ENCODE measurements around the gene COQ5.
"Not testable (repeated sequence)": the region's sequence is repeated elsewhere in the genome, so short reads cannot be mapped to it uniquely, and the experiment has no call there.

Gene COQ5

DNA sequence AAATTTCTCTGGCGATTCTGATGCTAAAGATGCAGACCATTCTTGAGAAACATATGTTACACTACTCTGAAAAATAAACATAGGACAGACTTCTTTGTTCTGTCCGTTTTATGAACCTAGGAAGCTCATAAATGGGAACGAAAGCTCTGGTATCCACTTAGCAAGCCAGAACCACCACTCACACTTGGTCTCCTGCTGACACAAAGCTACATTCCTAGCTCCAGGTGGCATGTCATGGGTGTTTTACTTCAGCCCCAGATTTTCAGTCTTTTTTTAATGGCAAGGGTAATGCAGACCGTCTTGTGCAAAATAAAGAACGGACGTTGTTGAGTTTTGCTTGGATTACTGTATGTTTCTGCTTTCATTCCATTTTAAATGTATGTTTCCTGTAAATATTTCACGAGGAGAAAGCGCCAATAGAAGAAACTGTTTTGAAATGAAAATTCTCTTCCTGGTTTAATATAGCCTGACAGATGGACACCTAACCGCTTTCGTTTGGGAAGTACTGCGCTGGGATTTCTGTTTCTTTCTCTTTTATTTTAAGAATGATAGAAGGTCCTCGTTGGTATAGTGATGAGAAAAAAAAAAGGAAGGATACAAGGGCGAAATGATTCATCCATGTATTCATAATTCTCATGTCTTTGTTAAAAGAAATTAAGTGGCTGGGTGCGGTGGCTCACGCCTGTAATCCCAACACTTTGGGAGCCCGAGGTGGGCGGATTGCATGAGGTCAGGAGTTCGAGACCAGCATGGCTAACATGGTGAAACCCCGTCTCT lies 871 bp upstream of the COQ5 start:
- DNase-seq (ENCODE audit: low read depth) = peak; percentile 56

DNA sequence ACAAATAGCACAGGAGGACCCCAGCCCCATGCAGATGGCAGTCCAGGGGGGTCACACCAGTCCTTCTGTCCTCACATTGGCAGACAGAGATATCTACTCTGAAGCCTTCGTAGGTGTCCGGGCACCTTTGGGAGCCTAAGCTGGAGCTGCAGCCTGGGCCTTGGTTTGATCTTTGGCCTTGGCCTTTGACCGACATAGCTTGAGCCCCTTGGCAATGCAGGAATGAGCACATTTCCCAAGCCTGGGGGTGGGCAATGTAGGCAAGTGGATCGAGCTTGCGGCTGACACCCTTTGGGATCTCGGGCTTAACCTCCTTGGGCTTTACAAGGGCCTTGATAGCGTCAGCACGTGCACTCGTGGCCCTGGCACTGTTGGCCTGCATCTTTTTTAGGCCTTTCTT lies 6.4 kb downstream of the COQ5 start:
- no peak for DNase-seq (ENCODE audit: low read depth)

DNA sequence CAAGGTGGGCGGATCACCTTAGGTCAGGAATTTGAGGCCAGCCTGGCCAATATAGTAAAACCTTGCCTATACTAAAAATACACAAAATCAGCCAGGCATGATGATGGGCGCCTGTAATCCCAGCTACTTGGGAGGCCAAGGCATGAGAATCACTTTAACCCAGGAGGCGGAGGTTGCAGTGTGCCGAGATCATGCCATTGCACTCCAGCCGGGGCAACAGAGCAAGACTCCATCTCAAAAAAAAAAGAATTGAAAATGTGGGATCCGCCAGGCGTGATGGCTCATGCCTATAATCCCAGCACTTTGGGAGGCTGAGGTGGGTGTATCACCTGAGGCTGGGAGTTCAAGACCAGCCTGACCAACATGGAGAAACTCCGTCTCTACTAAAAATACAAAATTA lies 9.6 kb downstream of the COQ5 start:
- not testable (repeated sequence) for DNase-seq (ENCODE audit: low read depth)

DNA sequence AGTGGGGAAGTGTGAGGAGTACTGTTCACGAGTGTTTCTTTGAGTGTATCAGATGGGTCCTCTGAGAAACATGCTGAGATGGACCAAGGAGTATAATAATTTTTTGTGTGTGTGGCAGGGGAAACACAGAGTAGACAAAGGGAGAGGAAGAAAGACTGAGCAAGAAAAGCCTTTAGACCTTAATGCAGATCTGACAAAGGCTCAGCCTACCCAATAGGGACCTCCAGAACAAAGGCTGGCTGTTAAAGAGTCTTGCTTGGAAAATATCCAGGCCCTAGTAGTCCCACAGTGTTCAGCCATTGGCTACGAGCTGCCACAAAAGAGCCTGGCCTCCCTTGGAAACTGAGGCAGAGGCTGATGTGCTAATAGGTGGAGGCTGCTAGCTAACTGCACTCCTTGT lies 13.5 kb downstream of the COQ5 start:
- no peak for DNase-seq (ENCODE audit: low read depth)

DNA sequence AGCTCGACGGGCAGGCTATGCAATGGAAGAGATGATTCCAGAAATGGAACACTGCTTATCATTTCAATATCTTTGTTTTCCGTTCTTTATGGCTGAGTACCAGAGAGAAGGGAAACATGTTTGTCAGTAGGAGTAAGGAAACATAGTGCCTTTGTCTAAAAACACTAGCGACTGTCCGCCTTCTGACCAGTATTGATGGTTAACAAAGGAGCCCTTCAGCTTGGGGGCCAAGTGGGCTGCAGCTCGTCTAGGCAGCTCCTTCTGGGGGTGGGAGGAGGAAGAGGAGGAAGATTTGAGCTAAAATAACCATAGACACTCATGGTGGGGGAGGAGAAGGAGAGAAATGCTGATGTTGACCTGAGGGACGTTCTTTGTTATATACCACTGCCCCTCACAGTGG lies 15.0 kb downstream of the COQ5 start:
- DNase-seq (ENCODE audit: low read depth) = no peak

DNA sequence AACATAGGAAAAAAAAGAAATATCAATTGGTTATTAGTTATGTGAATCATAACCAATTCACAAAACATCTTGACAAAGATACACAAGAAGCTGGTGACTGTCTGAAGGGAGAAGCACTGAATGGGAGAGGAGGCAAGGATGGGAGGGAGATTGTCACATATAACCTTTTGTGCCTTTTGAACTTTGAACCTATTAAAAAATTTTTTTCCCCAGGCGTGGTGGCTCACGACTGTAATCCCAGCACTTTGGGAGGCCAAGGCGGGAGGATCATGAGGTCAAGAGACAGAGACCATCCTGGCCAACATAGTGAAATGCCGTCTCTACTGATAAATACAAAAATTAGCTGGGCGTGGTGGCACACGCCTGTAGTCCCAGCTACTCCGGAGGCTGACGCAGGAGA lies 20.4 kb downstream of the COQ5 start:
- DNase-seq (ENCODE audit: low read depth) = no peak

DNA sequence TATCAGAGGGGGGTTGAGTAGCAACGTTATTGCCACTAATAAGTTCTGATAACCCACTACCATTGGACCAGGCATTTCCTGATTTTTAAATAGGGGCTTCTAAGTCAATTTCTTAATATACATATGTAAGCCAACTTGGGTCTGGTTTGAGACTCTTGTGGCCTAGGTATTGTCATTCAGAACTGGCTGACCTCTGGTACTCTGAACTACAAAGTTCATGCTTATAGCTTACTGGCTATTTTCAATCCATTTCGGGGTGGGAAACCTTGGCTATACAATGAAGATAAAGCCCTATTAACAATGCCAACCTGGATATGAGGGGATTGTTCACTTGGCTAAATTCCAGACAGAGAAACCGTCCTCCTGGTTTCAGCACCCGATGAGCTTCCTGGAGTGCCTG lies 24.4 kb downstream of the COQ5 start:
- no peak for DNase-seq (ENCODE audit: low read depth)

DNA sequence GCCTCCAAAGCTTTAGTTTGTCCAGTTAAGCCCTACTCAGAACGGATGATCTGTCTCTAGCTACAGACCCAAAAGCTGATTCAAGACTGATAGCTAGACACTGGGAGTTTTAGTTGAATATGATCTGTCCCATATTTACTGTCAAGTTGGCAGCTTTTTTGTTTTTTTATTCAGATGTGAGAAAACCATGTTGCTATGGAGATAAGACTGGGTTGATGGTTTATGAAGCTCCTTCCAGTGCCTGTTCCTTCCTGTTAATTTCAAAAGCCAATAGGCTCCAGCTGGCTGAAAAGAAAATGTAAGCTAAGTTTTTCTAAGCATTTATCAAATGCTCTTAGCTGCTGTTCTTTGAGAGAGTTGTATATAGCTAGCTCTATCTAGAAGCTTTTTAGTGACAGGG lies 28.4 kb downstream of the COQ5 start:
- DNase-seq (ENCODE audit: low read depth) = peak; percentile 19

DNA sequence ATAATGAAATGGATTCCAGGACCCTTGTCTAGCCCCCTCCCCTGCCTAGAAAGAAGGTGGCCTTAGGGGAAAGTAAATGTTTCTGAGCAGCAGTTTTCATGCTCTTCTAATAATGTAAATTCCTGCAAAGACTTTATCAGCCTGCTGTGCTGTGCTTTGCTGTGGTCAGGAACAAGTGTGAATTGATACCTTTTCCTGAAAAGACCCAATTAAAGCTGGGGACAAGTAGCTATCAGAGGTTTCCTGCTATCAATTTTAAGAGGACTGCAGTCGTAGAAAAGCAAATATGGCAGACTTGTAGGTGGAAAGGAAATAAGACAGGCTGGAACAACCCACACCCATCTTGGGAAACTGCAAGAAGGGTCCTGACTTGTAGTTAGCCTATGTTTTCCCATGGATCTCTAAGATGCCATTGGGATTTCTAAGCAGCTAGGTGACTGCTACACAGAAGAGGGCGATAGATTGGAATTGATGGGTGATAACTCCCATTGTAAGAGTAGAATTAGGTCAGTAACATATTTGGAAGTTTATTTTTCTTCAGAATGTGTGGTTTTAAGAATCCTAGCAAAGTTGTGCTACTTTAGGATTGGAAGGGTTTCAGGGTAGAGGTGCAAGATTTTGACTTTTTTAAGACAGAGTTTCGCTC lies 30.0 kb downstream of the COQ5 start:
- DNase-seq (ENCODE audit: low read depth) = peak; percentile 1

DNA sequence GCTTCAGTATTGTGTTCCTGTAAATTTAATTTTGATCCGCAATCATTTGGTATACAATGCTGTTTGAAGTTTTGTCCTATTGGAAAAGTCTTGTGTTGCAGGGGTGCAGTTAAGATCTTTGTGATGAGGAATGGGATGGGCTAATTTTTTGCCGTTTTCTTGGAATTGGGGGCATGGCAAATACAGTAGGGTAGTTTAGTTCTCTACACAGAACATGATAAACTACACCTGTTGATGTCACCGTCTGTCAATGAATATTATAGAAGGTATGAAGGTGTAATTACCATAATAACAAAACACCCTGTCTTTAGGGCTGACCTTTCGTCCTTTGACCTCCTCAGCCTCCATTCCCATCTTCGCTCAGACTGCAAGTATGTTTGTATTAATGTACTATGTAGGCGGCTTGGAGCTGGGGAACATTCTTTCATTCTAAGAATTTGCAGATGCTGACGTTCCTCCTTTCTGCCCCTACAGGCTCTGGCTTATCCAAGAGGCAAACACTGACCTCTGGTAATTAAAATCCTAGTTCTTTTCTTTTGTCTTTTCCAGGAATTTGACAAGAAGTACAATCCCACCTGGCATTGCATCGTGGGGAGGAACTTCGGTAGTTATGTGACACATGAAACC lies 31.3 kb downstream of the COQ5 start:
- peak; percentile 50 for DNase-seq (ENCODE audit: low read depth)

DNA sequence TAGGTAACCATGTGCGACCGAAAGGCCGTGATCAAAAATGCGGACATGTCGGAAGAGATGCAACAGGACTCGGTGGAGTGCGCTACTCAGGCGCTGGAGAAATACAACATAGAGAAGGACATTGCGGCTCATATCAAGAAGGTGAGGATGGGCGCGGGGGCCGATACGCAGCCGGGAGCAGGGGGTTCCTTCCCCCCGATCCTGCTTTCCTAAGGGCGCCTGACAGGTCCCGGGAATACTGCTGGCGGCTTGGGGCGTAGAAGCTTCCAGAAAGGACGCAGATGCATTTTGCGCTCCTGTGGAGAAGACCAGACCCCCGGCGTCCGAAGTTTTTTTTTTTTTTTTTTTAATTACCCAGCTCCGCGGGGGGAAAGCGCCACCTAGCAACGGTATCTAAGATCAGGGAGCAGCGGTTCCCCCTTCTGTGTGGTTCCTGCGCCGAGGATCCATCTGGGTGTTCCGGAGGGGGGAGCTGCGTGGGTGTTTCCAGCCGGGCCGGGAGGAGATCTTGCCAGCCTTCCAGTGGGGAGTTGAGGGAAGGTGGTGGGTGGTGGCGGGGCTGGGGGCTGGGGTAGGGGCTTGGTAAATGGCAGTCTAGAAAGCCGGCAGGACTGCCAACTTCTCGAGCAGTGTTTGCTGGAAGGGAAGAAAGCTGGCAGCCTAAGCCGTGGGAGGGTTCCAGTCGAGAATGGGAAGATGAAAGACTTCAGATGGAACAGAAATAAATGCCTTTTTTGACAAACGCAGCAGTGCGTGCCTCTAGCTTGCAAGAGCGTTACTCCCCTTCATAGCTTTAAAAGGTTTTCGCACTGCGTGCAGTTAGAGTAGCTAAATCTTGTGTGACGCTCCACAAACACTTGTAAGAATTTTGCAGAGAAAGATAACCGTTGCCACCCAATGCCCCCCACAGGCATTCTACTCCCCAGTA lies 32.3 kb downstream of the COQ5 start:
- peak; percentile 63 for DNase-seq (ENCODE audit: low read depth)

DNA sequence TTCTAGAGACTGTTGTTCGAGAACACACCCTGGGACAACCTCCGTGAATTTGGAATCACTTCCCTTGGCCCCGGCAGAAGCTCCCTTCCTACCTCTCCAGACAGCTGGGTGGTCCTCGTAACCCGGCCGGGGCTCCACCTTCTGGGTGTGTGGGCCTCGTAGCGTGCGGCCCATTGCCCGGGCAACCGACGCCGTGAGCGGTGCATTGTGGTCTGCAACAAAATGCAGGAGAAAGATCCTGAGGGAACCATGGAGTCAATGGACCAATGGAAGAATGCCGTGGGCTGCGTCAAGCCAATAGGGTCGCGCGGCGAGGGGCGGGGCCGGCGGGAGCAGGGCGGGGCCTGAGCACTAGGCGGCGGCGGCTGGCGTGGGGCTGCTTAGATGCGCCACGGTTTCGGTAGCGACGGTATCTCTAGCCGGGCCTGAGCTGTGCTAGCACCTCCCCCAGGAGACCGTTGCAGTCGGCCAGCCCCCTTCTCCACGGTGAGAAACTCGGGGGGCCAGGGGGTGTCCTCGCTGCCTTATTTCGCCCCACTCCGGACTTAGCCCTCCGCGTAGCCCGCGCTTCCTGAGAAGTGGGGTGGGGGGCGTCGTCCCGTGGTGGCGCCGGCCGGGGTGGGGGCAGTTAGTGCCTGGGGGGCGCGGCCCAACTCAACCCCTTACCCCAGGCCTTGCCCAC lies 33.1 kb downstream of the COQ5 start, which contains the start of gene DYNLL1:
DYNLL1 (plus strand) TSS at position 383 of the 682 bp plus-strand sequence. CDS start 309 bp downstream, outside the sequence.
- peak; percentile 95 for DNase-seq (ENCODE audit: low read depth)

DNA sequence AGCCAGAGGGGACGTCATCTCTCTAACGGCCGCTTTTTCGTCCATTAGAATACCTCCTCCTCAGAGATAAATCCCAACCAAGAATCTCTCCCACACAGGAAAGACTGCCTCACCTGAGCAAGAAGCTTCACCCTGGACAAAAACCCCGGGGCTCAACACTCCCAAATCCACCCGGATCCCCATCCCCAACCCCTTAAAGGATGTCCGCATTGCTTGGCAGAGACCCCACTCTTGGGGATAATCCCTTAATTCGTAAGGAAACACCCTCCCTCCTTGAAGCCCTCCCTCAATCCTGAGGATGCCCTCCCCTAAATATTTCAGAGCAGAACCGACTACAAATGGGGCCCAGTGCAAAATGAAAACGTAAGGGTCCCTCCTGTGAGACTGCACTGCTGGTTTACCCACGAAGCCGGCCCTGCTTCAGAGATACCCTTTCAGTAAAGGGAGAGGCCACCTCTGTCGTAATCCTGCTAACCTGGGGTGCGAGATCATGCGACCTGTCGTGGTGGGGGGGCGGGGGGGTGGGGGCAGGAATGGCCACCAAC lies 33.7 kb downstream of the COQ5 start:
- no peak for DNase-seq (ENCODE audit: low read depth)

DNA sequence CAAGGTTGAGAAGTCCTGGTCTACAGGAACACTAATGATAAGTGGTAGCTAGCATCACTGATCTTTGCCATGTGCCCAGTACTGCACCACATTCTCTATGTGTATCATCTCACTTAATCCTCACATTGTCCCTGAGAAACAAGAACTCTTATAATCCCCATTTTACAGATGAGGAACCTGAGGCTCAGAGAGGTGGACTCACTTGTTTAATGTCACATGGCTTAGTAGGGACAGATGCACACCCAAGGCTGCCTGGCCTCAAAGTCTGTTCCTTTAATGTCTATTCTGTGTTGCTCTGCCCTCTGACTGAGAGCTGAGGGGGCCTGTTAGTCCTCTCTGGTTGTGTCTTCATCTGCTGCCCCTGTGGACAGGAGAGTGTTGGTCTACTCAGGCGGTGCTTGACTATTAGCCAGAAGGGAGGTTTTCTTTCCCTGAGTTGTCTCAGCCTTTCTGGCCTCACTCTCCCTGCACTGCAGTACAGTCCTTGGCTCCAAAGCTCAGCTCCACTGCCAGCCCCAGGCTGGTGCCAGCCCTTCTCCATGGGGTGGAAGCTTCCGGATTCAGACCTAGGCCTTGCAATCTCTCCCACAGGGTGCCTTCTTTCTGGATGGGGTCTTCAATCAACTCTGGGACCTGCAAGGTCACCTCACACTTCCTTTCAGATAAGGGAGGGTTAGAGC lies 38.0 kb downstream of the COQ5 start:
- no peak for DNase-seq (ENCODE audit: low read depth)

DNA sequence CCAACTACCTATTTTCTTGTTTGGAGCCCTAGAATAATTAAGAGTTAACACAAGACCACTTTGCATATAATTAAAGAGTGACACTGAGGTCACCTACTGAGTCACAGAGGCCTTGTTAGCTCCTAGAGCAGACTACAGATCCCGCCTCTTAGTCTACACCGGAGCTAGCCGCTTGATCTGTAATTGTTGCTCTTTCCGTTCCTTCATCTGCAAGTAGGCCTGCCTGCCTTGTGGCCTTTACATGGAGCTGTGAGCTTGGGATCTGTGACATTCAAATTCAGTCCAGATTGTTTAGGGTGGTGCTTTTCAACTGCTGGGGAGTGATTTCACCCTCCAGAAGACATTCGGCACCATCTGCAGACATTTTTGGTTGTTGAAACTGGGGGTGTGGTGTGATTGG lies 38.6 kb downstream of the COQ5 start:
- no peak for DNase-seq (ENCODE audit: low read depth)

DNA sequence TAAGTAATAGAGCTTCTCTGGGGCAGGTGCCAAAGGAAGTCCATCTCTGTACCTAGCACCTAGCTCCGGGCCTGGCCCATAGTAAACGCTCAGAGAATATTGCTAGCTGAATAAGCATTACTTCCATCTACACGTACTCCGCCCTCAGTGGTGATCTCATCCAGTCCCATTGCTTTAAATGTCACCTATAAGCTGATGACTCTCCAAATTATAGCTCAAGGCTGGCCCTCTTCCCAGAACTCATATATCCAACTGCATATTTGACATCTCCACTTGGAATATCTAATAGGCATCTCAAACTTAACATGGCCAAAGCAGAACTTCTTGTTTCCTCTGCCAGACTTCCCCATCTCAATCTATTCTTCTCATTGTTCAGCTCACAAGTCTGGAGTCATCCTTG lies 39.9 kb downstream of the COQ5 start:
- DNase-seq (ENCODE audit: low read depth) = peak; percentile 37

DNA sequence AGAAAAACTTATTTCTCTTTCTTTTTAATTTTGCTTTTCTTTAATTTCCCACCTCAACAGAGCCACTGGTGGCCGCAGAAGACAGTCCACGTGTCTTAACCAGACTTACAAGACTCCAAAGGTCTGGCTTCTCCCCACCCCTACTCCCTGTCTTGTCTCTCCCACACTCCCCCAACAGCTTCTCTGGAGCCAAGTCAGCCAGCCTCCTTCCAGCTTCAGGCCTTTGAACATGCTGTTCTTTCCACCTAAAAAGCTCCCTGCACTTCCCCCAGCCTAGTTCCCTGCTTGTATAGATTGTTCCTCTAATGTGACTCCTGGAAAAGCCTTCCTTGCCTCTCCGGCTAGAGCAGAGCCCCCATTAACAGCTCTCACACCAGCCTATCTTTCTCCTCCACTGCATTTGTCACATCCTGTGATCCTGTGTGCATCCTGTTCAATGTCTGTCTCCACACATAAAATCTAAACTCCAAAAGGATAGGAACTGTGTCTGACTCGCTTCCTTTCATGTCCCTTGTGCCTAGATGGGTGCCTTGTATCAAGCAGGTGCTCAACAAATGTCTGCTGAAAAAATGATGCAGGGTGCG lies 40.8 kb downstream of the COQ5 start:
- no peak for DNase-seq (ENCODE audit: low read depth)

DNA sequence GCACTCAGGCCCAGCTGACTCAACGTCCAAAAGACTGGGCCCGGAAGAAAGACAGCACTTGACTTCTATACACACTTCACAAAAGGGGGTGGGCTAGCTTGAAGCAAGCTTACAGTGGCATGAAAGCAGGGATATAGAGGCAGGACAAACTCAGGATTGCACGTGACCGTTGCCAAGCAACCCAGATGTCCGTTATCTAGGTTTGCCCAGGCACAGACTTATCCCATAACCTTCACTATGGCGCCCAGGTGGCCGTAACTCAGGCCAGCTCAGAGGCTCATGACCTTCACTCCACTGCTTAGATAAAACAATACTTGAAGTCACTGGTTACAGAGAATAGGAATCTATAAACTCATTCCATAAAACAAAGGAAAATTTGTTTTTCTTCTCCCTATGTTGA lies 41.4 kb downstream of the COQ5 start:
- DNase-seq (ENCODE audit: low read depth) = not testable (repeated sequence)

DNA sequence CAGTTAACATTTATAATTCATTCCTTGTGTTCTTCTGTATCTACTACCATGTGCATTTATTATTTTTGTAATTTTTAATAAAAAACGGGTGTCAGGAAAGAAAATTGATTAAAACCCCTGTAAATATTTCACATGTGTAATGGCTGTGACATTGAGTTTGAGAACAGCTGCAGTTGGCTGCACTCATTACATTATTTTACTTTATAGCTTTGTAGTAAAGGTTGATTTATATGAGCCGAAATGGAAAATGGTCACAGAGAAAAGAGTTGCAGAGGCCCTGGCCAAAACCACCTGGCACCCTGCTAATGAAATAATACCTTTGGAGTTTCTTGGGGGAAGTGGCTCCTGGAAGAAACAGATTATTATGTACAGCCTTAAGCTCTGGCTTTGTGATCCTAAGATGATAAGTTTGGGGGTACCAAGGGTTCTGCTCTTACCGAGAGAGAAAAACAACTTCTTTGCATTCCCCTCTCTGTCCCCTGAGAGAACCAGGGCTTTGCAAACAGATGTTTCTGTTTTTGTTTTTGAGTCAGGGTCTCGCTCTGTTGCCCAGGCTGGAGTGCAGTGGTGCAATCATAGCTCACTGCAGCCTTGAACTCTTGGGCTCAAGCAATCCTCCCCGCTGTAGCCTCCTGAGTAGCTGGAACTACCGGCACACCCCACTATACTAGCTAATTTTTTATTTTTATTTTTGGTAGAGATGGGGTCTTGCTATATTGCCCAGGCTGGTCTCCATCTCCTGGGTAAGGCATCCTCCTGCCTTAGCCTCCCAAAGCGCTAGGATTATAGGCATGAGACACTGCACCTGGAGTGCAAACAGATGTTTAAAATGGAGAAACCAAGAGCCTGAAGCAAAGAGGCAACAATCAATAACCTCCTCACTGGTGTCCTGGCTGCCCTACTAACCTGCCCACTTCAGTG lies 42.7 kb downstream of the COQ5 start:
- DNase-seq (ENCODE audit: low read depth) = no peak
